ENCODE data around the gene UBA1. TPM values are rescaled to one million over a fixed set of nuclear protein-coding genes. Genes with fewer than 3 reads are reported as not detected.

Gene UBA1
- total RNA-seq, 2 donors from 2014 or later, result 227 to 243 TPM

- Mint-ChIP-seq H3K36me3 (peaks cover 4% of the 10 kb centered on the region), H3K4me3 (no peak overlapping the region), H3K9me3 (no peaks in the 10 kb centered on the region), H3K27ac (no peak overlapping the region), H3K4me1 (ENCODE audit: low read depth in 2 of 2) (peaks cover 7 to 16% of the 10 kb centered on the region in 2 donors), H3K27me3 (peaks cover 0 to 7% of the 10 kb centered on the region in 2 donors)
- ATAC-seq (no peak), DNase-seq (ENCODE audit: low spot score) (no peak)
Measured at GRCh38 chrX:47187106-47187677, 6.4 kb upstream of the UBA1 start.

DNA sequence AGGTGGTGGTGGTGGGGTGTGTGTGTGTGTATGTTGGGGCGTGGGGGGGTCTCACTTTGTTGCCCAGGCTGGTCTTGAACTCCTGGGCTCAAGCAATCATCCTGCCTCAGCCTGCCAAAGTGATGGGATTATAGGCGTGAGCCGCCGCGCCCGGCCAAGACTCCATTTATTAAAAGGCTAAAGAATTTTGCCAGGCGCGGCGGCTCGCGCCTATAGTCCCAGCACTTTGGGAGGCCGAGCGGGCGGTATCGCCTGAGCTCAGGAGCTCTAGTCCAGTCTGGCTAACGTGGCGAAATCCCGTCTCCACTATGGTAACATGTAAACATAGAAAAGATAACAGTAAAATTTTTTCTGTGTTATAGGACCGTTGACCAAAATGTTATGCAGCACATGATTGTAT, 3.7 kb upstream of the UBA1 start:
- Mint-ChIP-seq H3K4me3 (no peak overlapping the region), H3K27me3 (peaks cover 0 to 3% of the 10 kb centered on the region in 2 donors)

DNA sequence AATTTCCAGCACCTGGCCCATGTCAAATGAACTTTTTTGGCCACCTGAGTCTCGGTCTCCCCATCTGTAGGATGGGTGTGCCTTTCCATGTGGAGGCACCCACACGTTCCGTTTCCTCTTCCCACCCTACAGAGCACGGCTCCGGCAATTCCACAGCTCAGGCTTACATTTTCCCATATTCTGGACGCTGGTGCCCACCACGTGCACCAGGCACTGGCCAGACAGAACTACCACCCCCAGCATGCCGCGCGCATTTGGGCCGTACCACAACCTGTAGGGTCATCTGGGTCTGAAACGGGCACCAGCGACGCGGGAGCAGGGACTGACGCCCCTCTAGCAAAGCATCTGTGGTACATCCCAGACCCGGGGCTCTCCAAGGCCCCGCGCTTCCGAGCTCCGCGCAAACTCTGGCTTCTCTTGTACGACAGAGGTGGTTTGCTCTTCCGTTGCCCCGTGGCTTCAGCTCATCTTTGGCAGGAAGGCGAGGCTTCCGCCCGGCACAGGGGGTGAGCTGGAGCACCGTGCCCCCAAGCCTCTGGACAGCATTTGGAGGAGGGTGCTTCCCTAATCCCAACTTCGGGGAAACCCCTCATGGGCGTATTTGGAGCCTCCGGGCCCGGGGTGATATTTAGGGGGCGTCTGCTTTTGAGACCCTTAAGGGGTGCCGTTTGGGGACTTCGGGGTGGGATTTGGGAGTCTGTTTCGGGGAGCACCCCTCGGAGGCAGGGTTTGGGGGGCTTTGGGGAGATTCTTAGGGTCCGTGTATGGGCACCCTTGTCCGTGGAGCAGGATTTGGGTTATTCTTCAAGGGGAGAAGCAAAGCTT, 3.0 kb upstream of the UBA1 start:
- H3K4me1 Mint-ChIP-seq (ENCODE audit: low read depth in 2 of 2), result peaks cover 32 to 41% of the 10 kb centered on the region in 2 donors

More for the DNA sequence above, 3.7 kb upstream of the UBA1 start:
- Mint-ChIP-seq H3K27ac (no peak overlapping the region), H3K9me3 (no peaks in the 10 kb centered on the region), H3K36me3 (no peaks in the 10 kb centered on the region), H3K4me1 (ENCODE audit: low read depth in 2 of 2) (peaks cover 25 to 35% of the 10 kb centered on the region in 2 donors)
- DNase-seq (ENCODE audit: low spot score), result no peak
- no peak for ATAC-seq

DNA sequence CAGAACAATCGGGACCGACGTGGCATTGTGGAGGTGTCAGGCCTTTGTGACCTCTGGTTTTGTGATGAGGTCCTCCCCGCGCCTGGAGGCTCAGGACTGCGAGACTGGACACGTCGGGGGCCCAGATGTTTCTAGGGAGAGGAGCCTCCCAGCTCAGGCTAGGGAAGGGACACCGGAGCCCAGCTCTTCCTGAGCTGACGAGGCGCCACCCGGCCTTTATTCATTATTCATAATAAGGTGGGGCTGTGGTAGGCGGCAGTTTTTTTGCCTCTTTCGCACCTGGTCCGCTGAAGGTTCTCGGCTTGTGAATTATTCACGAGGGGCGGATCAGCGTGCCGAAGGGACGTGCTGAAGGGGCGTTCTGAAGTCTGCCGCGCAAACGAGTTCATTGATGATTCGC, 2.3 kb upstream of the UBA1 start:
- ATAC-seq (no peak), DNase-seq (ENCODE audit: low spot score) (no peak)
- H3K9me3 Mint-ChIP-seq, result no peaks in the 10 kb centered on the region
- peaks cover 39 to 48% of the 10 kb centered on the region in 2 donors for H3K4me1 Mint-ChIP-seq (ENCODE audit: low read depth in 2 of 2)
- no peaks in the 10 kb centered on the region for H3K27me3 Mint-ChIP-seq
- H3K4me3 Mint-ChIP-seq, result peak overlapping the region; percentile 95
- no peaks in the 10 kb centered on the region for H3K36me3 Mint-ChIP-seq
- H3K27ac Mint-ChIP-seq, result peak overlapping the region; percentile 95 to 97

More for the DNA sequence above, 3.0 kb upstream of the UBA1 start:
- ATAC-seq, result peak; percentile 87 to 91
- DNase-seq (ENCODE audit: low spot score), result peak; percentile 90
- Mint-ChIP-seq H3K27ac (peak overlapping the region; percentile 95 to 97), H3K9me3 (no peaks in the 10 kb centered on the region), H3K36me3 (no peaks in the 10 kb centered on the region), H3K27me3 (peaks cover 0 to 2% of the 10 kb centered on the region in 2 donors), H3K4me3 (peak overlapping the region; percentile 95)

DNA sequence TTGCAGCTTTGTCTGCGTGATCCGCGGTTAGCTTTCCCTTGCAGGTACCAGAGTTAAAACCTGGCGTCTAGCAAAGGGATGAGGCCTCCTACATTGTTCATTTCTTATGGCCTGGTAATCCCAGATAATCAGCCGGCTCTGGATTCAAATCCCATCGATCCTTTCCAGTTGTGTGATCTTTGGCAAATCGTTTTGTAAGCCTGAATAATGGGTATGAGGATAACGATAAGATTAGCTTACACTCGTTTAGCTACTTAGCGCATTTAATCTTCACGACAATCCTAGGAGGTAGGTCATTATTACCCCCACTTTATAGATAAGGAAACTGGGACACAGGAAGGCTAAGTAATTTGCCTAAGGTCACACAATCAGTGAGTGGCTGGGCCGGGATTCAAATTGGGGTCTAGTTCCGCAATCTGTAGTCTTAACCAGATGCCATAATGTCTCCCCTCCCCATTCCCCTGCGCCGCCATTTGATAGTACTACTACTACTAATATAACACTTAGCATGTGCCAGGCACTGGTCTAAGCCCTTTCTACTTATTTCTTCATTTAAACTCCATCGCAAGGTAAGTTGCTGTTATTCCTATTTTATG, 1.7 kb upstream of the UBA1 start:
- DNase-seq (ENCODE audit: low spot score), result no peak
- H3K4me1 Mint-ChIP-seq (ENCODE audit: low read depth in 2 of 2), result peaks cover 42 to 54% of the 10 kb centered on the region in 2 donors
- no peaks in the 10 kb centered on the region for H3K9me3 Mint-ChIP-seq
- no peak for ATAC-seq
- H3K4me3 Mint-ChIP-seq, result peak overlapping the region; percentile 95
- H3K27ac Mint-ChIP-seq, result peak overlapping the region; percentile 95 to 97
- H3K27me3 Mint-ChIP-seq, result no peaks in the 10 kb centered on the region
- H3K36me3 Mint-ChIP-seq, result no peaks in the 10 kb centered on the region

DNA sequence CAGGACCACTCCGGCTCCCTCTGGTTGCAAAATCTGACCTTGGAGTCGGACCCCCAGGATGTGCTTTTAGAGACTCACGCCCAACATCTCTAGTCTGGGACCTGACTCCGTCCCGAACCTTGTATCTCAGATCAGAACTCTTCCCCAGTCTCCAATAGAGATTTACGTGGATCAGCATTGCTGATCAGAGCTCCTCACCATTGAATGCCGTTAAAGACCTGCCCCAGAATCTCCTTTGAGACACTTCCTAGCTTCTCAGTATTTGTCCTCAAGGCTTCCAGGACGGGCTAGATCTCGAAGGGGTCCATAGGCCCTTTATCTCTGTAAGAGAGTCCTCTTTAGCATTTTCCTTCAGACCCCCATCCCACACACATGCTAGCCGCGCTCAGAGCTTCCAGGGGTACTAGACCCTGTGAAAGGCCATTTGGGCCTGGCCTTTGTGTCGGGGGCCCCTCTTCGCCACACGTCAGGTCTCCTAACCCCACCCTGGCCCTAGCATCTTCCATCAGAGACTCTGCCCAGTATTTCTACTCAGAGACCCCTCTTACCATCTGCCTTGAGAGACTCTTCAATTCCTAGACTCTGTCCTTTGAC, 662 bp downstream of the UBA1 start:
- no peaks in the 10 kb centered on the region for H3K36me3 Mint-ChIP-seq
- peak overlapping the region; percentile 95 for H3K4me3 Mint-ChIP-seq
- no peaks in the 10 kb centered on the region for H3K27me3 Mint-ChIP-seq
- H3K4me1 Mint-ChIP-seq (ENCODE audit: low read depth in 2 of 2), result peaks cover 40 to 63% of the 10 kb centered on the region in 2 donors
- no peak for DNase-seq (ENCODE audit: low spot score)
- no peak for ATAC-seq
- H3K9me3 Mint-ChIP-seq, result no peaks in the 10 kb centered on the region
- H3K27ac Mint-ChIP-seq, result peak overlapping the region; percentile 90 to 99

DNA sequence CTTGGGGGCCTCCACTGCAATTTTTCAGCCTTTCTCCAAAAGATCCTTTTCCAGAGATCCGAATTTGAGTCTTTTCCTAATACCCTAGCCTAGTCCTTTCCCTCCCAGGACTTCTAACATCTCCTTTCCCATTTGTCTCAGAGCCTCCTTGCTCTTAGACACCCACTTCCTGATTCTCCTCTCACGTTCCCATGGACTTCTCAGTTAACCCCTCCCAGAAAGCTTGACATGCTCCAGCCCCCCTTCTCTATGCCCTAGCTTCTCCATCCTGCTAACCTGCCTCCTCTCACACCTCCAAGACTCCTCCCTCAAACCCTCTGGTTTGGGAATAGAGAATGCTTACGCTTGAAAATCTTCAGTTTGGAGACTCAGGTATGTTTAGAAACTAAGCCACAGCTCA, 2.5 kb downstream of the UBA1 start:
- Mint-ChIP-seq H3K4me1 (ENCODE audit: low read depth in 2 of 2) (peaks cover 40 to 58% of the 10 kb centered on the region in 2 donors), H3K36me3 (no peaks in the 10 kb centered on the region), H3K9me3 (no peaks in the 10 kb centered on the region), H3K27me3 (no peaks in the 10 kb centered on the region), H3K27ac (peak overlapping the region; percentile 75 to 99), H3K4me3 (peak overlapping the region; percentile 95)
- no peak for DNase-seq (ENCODE audit: low spot score)
- ATAC-seq, result no peak

DNA sequence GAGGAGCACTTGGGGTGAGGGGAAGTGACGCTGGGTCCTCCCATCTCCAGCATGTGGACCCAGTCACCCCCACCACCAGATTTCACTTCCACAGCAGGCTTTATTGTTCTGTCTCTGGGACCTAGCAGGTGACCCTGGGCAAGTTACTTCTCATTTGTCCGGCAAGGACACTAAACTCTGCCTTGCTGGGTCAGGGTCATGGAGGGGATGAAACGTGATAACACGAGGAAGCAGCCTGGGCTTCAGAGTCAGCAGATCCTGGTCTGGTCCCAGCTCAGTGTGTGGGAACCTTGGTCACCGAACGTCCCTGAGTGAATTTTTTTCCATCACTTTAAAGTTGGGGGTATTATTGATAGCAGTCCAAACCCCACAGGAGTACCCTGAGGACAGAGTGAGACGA, 3.9 kb downstream of the UBA1 start:
- ATAC-seq (no peak), DNase-seq (ENCODE audit: low spot score) (no peak)
- Mint-ChIP-seq H3K27ac (peak overlapping the region; percentile 75 to 99), H3K4me1 (ENCODE audit: low read depth in 2 of 2) (peaks cover 39 to 60% of the 10 kb centered on the region in 2 donors), H3K27me3 (no peaks in the 10 kb centered on the region), H3K36me3 (no peaks in the 10 kb centered on the region), H3K4me3 (no peak overlapping the region), H3K9me3 (no peaks in the 10 kb centered on the region)

- Mint-ChIP-seq H3K27me3 (no peaks in the 10 kb centered on the region), H3K9me3 (no peaks in the 10 kb centered on the region), H3K4me1 (ENCODE audit: low read depth in 2 of 2) (peaks cover 33 to 54% of the 10 kb centered on the region in 2 donors), H3K4me3 (no peak overlapping the region), H3K36me3 (no peaks in the 10 kb centered on the region), H3K27ac (peak overlapping the region in 1 of 2 donors; percentile 56)
- DNase-seq (ENCODE audit: low spot score), result no peak
- no peak for ATAC-seq
Measured at GRCh38 chrX:47198026-47198686, 4.5 kb downstream of the UBA1 start.

DNA sequence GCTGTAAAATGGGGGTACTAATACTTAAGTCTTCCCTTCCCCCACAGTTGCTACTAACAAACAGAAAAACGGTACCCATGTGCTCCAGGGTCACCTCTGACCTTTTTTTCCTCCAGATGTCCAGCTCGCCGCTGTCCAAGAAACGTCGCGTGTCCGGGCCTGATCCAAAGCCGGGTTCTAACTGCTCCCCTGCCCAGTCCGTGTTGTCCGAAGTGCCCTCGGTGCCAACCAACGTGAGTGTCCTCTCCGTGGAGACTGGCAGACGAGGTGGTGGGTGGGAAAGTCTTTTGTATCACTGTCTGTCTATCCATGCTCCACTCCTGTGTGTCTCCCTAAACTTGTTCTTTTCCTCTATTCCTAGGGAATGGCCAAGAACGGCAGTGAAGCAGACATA, 5.1 kb downstream of the UBA1 start:
- no peaks in the 10 kb centered on the region for H3K36me3 Mint-ChIP-seq
- DNase-seq (ENCODE audit: low spot score) (no peak), ATAC-seq (no peak)
- H3K4me1 Mint-ChIP-seq (ENCODE audit: low read depth in 2 of 2), result peaks cover 30 to 49% of the 10 kb centered on the region in 2 donors
- H3K4me3 Mint-ChIP-seq, result no peak overlapping the region
- no peaks in the 10 kb centered on the region for H3K9me3 Mint-ChIP-seq
- peak overlapping the region in 1 of 2 donors; percentile 56 for H3K27ac Mint-ChIP-seq
- H3K27me3 Mint-ChIP-seq, result no peaks in the 10 kb centered on the region

DNA sequence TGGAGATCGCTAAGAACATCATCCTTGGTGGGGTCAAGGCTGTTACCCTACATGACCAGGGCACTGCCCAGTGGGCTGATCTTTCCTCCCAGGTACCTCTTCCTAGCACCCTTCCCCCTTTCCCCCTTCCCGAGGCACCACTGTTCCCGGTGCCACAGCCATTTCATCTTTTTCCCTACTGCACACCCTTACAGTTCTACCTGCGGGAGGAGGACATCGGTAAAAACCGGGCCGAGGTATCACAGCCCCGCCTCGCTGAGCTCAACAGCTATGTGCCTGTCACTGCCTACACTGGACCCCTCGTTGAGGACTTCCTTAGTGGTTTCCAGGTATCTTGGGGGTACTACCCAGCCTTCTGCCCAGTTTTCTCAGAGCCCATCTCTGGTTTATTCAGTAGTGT, 5.7 kb downstream of the UBA1 start:
- ATAC-seq (no peak), DNase-seq (ENCODE audit: low spot score) (no peak)
- Mint-ChIP-seq H3K9me3 (no peaks in the 10 kb centered on the region), H3K4me3 (no peak overlapping the region), H3K4me1 (ENCODE audit: low read depth in 2 of 2) (peaks cover 28 to 47% of the 10 kb centered on the region in 2 donors), H3K27me3 (no peaks in the 10 kb centered on the region), H3K36me3 (no peaks in the 10 kb centered on the region), H3K27ac (no peak overlapping the region)

GRCh38 chrX:47200385-47201150, 6.9 kb downstream of the UBA1 start:
- Mint-ChIP-seq H3K9me3 (no peaks in the 10 kb centered on the region), H3K27ac (no peak overlapping the region), H3K27me3 (no peaks in the 10 kb centered on the region), H3K36me3 (no peaks in the 10 kb centered on the region), H3K4me1 (ENCODE audit: low read depth in 2 of 2) (peaks cover 16 to 39% of the 10 kb centered on the region in 2 donors), H3K4me3 (no peak overlapping the region)
- no peak for ATAC-seq
- DNase-seq (ENCODE audit: low spot score), result no peak
